Endothelial cell of umbilical vein (primary cell): ENCODE data around the gene BBS10. TPM values are rescaled to one million over a fixed set of nuclear protein-coding genes. Genes with fewer than 3 reads are reported as not detected.

ENCODE experiments used
- BruUV-seq: library from RNA; stranded (reverse); fragments of 400-500 nt; replicated peaks from 2 replicates; lab custom pipeline; 2021; lab: Mats Ljungman, UMichigan
- CTCF ChIA-PET: fragments of 300-600, 350-600 bp; sonication (Branson Sonifier 250); formaldehyde crosslinking; loops from one replicate; lab custom pipeline; 2021; ENCODE audit warnings: antibody characterized with exemption, inconsistent platforms; lab: Charles Lee
- POLR2A ChIA-PET: fragments of 300-600, 350-600 bp; sonication (Branson Sonifier 250); formaldehyde crosslinking; loops from one replicate; lab custom pipeline; 2021; ENCODE audit warnings: antibody characterized with exemption, inconsistent platforms; lab: Charles Lee
- DNase-seq: peaks from one replicate; pipeline ENCODE4 v3.0.0-alpha.2; 2011; ENCODE audit warnings: low read depth, low spot score
- FAIRE-seq: peaks from 2 replicates; lab custom pipeline; 2011; peaks lifted over from hg19 to GRCh38; lab: Jason Lieb, UNC
- H2AFZ ChIP-seq: 2 replicates; pipeline ENCODE4 v1.6.0; 2012; ENCODE audit warnings: low read depth, low read length, control low read depth, inconsistent platforms
- H3K27ac ChIP-seq: 2 replicates; pipeline ENCODE4 v1.5.1; 2011; ENCODE audit warnings: low read depth, mild to moderate bottlenecking, control low read depth, low read length, moderate library complexity; ENCODE audit not compliant: insufficient read depth
- H3K27me3 ChIP-seq, 2 experiments: 2 replicates each; pipeline versions ENCODE4 v1.6.0 to v1.6.1; 2011; ENCODE audit warnings: low read length in 2 of 2, mixed read lengths in 1 of 2; ENCODE audit not compliant: control insufficient read depth in 2 of 2, insufficient read depth in 2 of 2
- H3K36me3 ChIP-seq, 2 experiments: 2 replicates in 1 of 2; 3 replicates in 1 of 2; pipeline ENCODE4 v1.5.1; 2011; ENCODE audit warnings: low read length in 2 of 2, mild to moderate bottlenecking in 1 of 2, moderate library complexity in 1 of 2; ENCODE audit not compliant: control insufficient read depth in 2 of 2, insufficient read depth in 2 of 2; ENCODE audit errors: extremely low read depth in 1 of 2
- H3K4me1 ChIP-seq: 3 replicates; pipeline ENCODE4 v1.5.1; 2011; ENCODE audit warnings: mild to moderate bottlenecking, low read length; ENCODE audit not compliant: control insufficient read depth, insufficient read depth; ENCODE audit errors: extremely low read depth
- H3K4me2 ChIP-seq: 2 replicates; pipeline ENCODE4 v1.6.1; 2011; ENCODE audit warnings: low read length, control low read depth, mixed read lengths; ENCODE audit not compliant: insufficient read depth
- H3K4me3 ChIP-seq, 3 experiments: fragments of 200-600 bp in 1 of 3; sonication (generic), shearing (Covaris generic) in 1 of 3; replicated peaks in 1 of 3; 2 replicates each; pipeline ENCODE4 v1.5.1; 2011 to 2016; ENCODE audit warnings: control low read depth in 3 of 3, low read length in 3 of 3, mild to moderate bottlenecking in 2 of 3, inconsistent platforms in 1 of 3, low read depth in 1 of 3, moderate library complexity in 1 of 3; ENCODE audit not compliant: insufficient read depth in 1 of 3
- H3K79me2 ChIP-seq: 2 replicates; pipeline ENCODE4 v1.6.0; 2012; ENCODE audit warnings: low read length, inconsistent platforms; ENCODE audit not compliant: control insufficient read depth, insufficient read depth
- H3K9ac ChIP-seq: replicated peaks from 2 replicates; pipeline ENCODE3; 2011; ENCODE audit warnings: low read length, control low read depth; ENCODE audit not compliant: insufficient read depth; ENCODE audit errors: extremely low read depth
- H3K9me1 ChIP-seq: replicated peaks from 3 replicates; pipeline ENCODE4 v1.6.0; 2011; ENCODE audit warnings: mild to moderate bottlenecking, low read length; ENCODE audit not compliant: control insufficient read depth, insufficient read depth; ENCODE audit errors: extremely low read depth
- H3K9me3 ChIP-seq: replicated peaks from 2 replicates; pipeline ENCODE4 v1.5.1; 2012; ENCODE audit warnings: low read length, inconsistent platforms; ENCODE audit not compliant: control insufficient read depth, insufficient read depth
- H4K20me1 ChIP-seq: replicated peaks from 2 replicates; pipeline ENCODE3; 2011; ENCODE audit warnings: mild to moderate bottlenecking, low read length; ENCODE audit not compliant: control insufficient read depth, insufficient read depth; ENCODE audit errors: extremely low read depth
- CTCF ChIP-seq, 2 donors: IDR thresholded peaks; 1 replicate in 1 of 2; 2 replicates in 1 of 2; pipeline ENCODE4 v1.5.1; 2011; ENCODE audit warnings: low read length in 2 of 2, mild to moderate bottlenecking in 2 of 2, moderate library complexity in 2 of 2, control low read depth in 1 of 2, inconsistent platforms in 1 of 2, low read depth in 1 of 2; ENCODE audit not compliant: insufficient read depth in 1 of 2; ENCODE audit errors: extremely low read depth in 1 of 2
- EZH2 ChIP-seq: IDR thresholded peaks from 2 replicates; pipeline ENCODE4 v1.6.1; 2012; ENCODE audit warnings: borderline replicate concordance, low read depth, mild to moderate bottlenecking, moderate library complexity, low read length, inconsistent platforms; ENCODE audit not compliant: severe bottlenecking
- FOS ChIP-seq: IDR thresholded peaks from 2 replicates; pipeline ENCODE4 v1.6.1; 2011; ENCODE audit warnings: mild to moderate bottlenecking, low read length, moderate library complexity, borderline replicate concordance; ENCODE audit not compliant: insufficient read depth
- GATA2 ChIP-seq: IDR thresholded peaks from 2 replicates; pipeline ENCODE4 v1.7.0; 2011; ENCODE audit warnings: low read depth, mild to moderate bottlenecking, moderate library complexity, mixed read lengths, low read length; ENCODE audit not compliant: insufficient read length, insufficient read depth
- JUN ChIP-seq: IDR thresholded peaks from 2 replicates; pipeline ENCODE4 v1.6.1; 2011; ENCODE audit warnings: borderline replicate concordance, low read depth; ENCODE audit not compliant: insufficient read length, insufficient read depth
- MAX ChIP-seq: IDR thresholded peaks from 2 replicates; pipeline ENCODE4 v1.6.1; 2011; ENCODE audit not compliant: insufficient read depth, insufficient read length
- MYC ChIP-seq: IDR thresholded peaks from one replicate; pipeline ENCODE4 v1.6.1; 2011; ENCODE audit warnings: mild to moderate bottlenecking, low read depth, low read length
- POLR2A ChIP-seq: IDR thresholded peaks from 2 replicates; pipeline ENCODE4 v1.6.1; 2012; ENCODE audit warnings: low read depth, mild to moderate bottlenecking, control low read depth, low read length
- POLR2AphosphoS5 ChIP-seq: IDR thresholded peaks from 2 replicates; pipeline ENCODE4 v1.6.1; 2012; ENCODE audit warnings: low read depth, mild to moderate bottlenecking, control low read depth, low read length, moderate library complexity; ENCODE audit not compliant: insufficient read depth
- dilution Hi-C: fragments of 300-500 bp; cut with MboI; formaldehyde crosslinking; loops from one replicate; pipeline ENCODE4 v1.15.0; 2019; ENCODE audit warnings: low sequenced_read_pairs; ENCODE audit not compliant: extremely low pct_ligation_motif_present
- intact Hi-C: fragments of 100-400 bp; cut with micrococcal nuclease; formaldehyde crosslinking; loops from one replicate; pipeline ENCODE4 v1.10.0; 2022
- polyA plus RNA-seq, 4 experiments: library from polyadenylated mRNA; depleted of rRNA in 3 of 4; stranded (reverse) in 3 of 4; unstranded in 1 of 4; fragments of >200 nt; gene quantifications; 2 replicates each; pipeline versions ENCODE4 v1.2.1 to v1.2.3, GENCODE V29; 2011 to 2012; ENCODE audit warnings: missing spikeins in 1 of 4
- total RNA-seq: library from RNA; stranded (reverse); gene quantifications from 2 replicates; pipeline ENCODE4 v1.2.3, GENCODE V29; 2021

BBS10 gene
- total and polyA plus RNA-seq, 2 donors (not counting 3 experiments of a cell fraction or from before 2014, with no cell fraction given): 3.4 to 7.8 TPM

GRCh38 chr12:76384560-76384959, 36.3 kb upstream of the BBS10 start:
- BruUV-seq: no TSS peak
- CTCF ChIA-PET: no interaction called here
- no peak for TF ChIP-seq MYC
- TF ChIP-seq POLR2AphosphoS5: no peak
- no peak for TF ChIP-seq GATA2
- TF ChIP-seq JUN: no peak
- no peak for TF ChIP-seq EZH2
- no peak for TF ChIP-seq POLR2A
- no peak for TF ChIP-seq CTCF (IDR thresholded peaks at IDR 0.05; ENCODE audit: extremely low read depth in 1 of 2, insufficient read depth in 1 of 2, low read depth in 1 of 2, low read length in 2 of 2)
- no peak for TF ChIP-seq MAX
- no peak for TF ChIP-seq FOS

More at GRCh38 chr12:76384560-76384959, 36.3 kb upstream of the BBS10 start:
- Histone ChIP-seq H3K79me2 (no peaks in the 10 kb centered on the region), H3K27me3 (no peaks in the 10 kb centered on the region), H3K9me3 (no peaks in the 10 kb centered on the region), H4K20me1 (no peaks in the 10 kb centered on the region), H2AFZ (no peak overlapping the region), H3K4me1 (no peaks in the 10 kb centered on the region), H3K4me2 (no peak overlapping the region), H3K9me1 (no peaks in the 10 kb centered on the region), H3K9ac (no peak overlapping the region), H3K36me3 (no peaks in the 10 kb centered on the region), H3K4me3 (no peak overlapping the region), H3K27ac (no peak overlapping the region)
- intact Hi-C loops (no loop called here), dilution Hi-C loops (no loop called here)
- POLR2A ChIA-PET: no interaction called here
- FAIRE-seq (no peak), DNase-seq (no peak)
